ENCODE results near the gene ITGAL. TPM values are rescaled to one million over a fixed set of nuclear protein-coding genes. Genes with fewer than 3 reads are reported as not detected.

ITGAL gene
- total RNA-seq, 4 donors from 2014 or later = 0.56 to 4.6 (median 2.8) TPM

- H3K36me3 ChIP-seq = no peaks in the 10 kb centered on the region
- H3K9me3 ChIP-seq = no peaks in the 10 kb centered on the region
- WGBS, 2 donors = 57 to 58% methylated on average over 17 to 19 of the region's 19 CpGs
- H3K27me3 ChIP-seq = no peaks in the 10 kb centered on the region
- TF ChIP-seq CTCF (IDR thresholded peaks at IDR 0.05) (no peak), POLR2A (IDR thresholded peaks at IDR 0.05) (no peak)
- no peak for DNase-seq
- intact Hi-C loops (cut with DNase I) = no loop called here
- H3K4me1 ChIP-seq = peaks cover 10 to 18% of the 10 kb centered on the region in 2 donors
- H3K27ac ChIP-seq = peak overlapping the region; percentile 27 to 76 (median 69)
- H3K4me3 ChIP-seq (replicated peaks in 1 of 3) = no peak overlapping the region
These were observed 42.0 kb upstream of the ITGAL start for GRCh38 chr16:30430428-30430970.

GRCh38 chr16:30434852-30435251 lies 37.7 kb upstream of the ITGAL start:
- no peak for TF ChIP-seq POLR2A (IDR thresholded peaks at IDR 0.05)
- DNase-seq = no peak
- Histone ChIP-seq H3K27me3 (no peaks in the 10 kb centered on the region), H3K36me3 (no peaks in the 10 kb centered on the region), H3K4me3 (replicated peaks in 1 of 3) (no peak overlapping the region), H3K27ac (no peak overlapping the region), H3K4me1 (peaks cover 4 to 5% of the 10 kb centered on the region in 2 donors), H3K9me3 (no peaks in the 10 kb centered on the region)
- 74 to 75% methylated on average over 4 of the region's 4 CpGs for WGBS, 2 donors
- intact Hi-C loops (cut with DNase I) = loop anchor here (5.0 kb wide), 1 partner anchor 77 kb away; no protein-coding TSS in a partner anchor

GRCh38 chr16:30437511-30438046 lies 35.0 kb upstream of the ITGAL start:
- 47 to 48% methylated on average over 3 of the region's 3 CpGs for WGBS, 2 donors
- TF ChIP-seq POLR2A (IDR thresholded peaks at IDR 0.05) = no peak
- TF ChIP-seq CTCF (IDR thresholded peaks at IDR 0.05) = no peak
- intact Hi-C loops (cut with DNase I) = loop anchor here (5.0 kb wide), 1 partner anchor 75 kb away; no protein-coding TSS in a partner anchor
- Histone ChIP-seq H3K9me3 (no peaks in the 10 kb centered on the region), H3K4me3 (replicated peaks in 1 of 3) (no peak overlapping the region), H3K4me1 (no peaks in the 10 kb centered on the region), H3K27ac (no peak overlapping the region), H3K36me3 (peaks cover 0 to under 1% of the 10 kb centered on the region in 2 donors), H3K27me3 (no peaks in the 10 kb centered on the region)
- DNase-seq = peak in 1 of 2 donors; percentile 17

GRCh38 chr16:30438835-30439234 lies 33.7 kb upstream of the ITGAL start:
- intact Hi-C loops (cut with DNase I) = loop anchor here (5.0 kb wide), 1 partner anchor 73 kb away; no protein-coding TSS in a partner anchor
- WGBS, 2 donors = 59 to 71% methylated on average over 5 of the region's 5 CpGs
- no peak overlapping the region for H3K27ac ChIP-seq
- TF ChIP-seq POLR2A (IDR thresholded peaks at IDR 0.05) (no peak), CTCF (IDR thresholded peaks at IDR 0.05) (no peak)
- H3K4me3 ChIP-seq (replicated peaks in 1 of 3) = no peak overlapping the region
- no peaks in the 10 kb centered on the region for H3K4me1 ChIP-seq
- no peaks in the 10 kb centered on the region for H3K27me3 ChIP-seq
- H3K36me3 ChIP-seq = peaks cover 0 to 3% of the 10 kb centered on the region in 2 donors
- no peak for DNase-seq
- no peaks in the 10 kb centered on the region for H3K9me3 ChIP-seq

GRCh38 chr16:30439720-30440348 lies 32.7 kb upstream of the ITGAL start:
- Histone ChIP-seq H3K9me3 (no peaks in the 10 kb centered on the region), H3K4me3 (replicated peaks in 1 of 3) (no peak overlapping the region), H3K36me3 (peaks cover 0 to 3% of the 10 kb centered on the region in 2 donors), H3K27me3 (no peaks in the 10 kb centered on the region), H3K27ac (no peak overlapping the region), H3K4me1 (peaks cover 8 to 9% of the 10 kb centered on the region in 2 donors)
- TF ChIP-seq POLR2A (IDR thresholded peaks at IDR 0.05) (no peak), CTCF (IDR thresholded peaks at IDR 0.05) (no peak)
- no peak for DNase-seq
- intact Hi-C loops (cut with DNase I) = loop anchor here (5.0 to 10.0 kb wide), 2 partner anchors 72 to 165 kb away; no protein-coding TSS in a partner anchor
- WGBS, 2 donors = 80 to 81% methylated on average over 6 of the region's 6 CpGs
